ENCODE data around the gene MED12L. TPM values are rescaled to one million over a fixed set of nuclear protein-coding genes. Genes with fewer than 3 reads are reported as not detected.

The MED12L gene
- total RNA-seq, 2 experiments from 2014 or later: 2.9 to 3.4 TPM

GRCh38 chr3:151446002-151446340, 360.5 kb downstream of the MED12L start:
- no peaks in the 10 kb centered on the region for H3K9me3 Mint-ChIP-seq
- H3K4me3 Mint-ChIP-seq: no peak overlapping the region
- intact Hi-C loops (cut with micrococcal nuclease): no loop called here
- POLR2A ChIA-PET: no interaction called here
- peaks cover 6% of the 10 kb centered on the region for H3K27me3 Mint-ChIP-seq
- ATAC-seq (no peak), DNase-seq (no peak)
- no peaks in the 10 kb centered on the region for H3K36me3 Mint-ChIP-seq (ENCODE audit: low read depth)
- no peak overlapping the region for H3K27ac Mint-ChIP-seq
- CTCF ChIA-PET: interaction anchor here (1.3 kb wide), 1 partner anchor 21 kb away, joined by 3 read pairs; no protein-coding TSS in a partner anchor
- TF ChIP-seq, protein P1, sequence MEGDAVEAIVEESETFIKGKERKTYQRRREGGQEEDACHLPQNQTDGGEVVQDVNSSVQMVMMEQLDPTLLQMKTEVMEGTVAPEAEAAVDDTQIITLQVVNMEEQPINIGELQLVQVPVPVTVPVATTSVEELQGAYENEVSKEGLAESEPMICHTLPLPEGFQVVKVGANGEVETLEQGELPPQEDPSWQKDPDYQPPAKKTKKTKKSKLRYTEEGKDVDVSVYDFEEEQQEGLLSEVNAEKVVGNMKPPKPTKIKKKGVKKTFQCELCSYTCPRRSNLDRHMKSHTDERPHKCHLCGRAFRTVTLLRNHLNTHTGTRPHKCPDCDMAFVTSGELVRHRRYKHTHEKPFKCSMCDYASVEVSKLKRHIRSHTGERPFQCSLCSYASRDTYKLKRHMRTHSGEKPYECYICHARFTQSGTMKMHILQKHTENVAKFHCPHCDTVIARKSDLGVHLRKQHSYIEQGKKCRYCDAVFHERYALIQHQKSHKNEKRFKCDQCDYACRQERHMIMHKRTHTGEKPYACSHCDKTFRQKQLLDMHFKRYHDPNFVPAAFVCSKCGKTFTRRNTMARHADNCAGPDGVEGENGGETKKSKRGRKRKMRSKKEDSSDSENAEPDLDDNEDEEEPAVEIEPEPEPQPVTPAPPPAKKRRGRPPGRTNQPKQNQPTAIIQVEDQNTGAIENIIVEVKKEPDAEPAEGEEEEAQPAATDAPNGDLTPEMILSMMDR (IDR thresholded peaks at IDR 0.05): no peak
- H3K4me1 Mint-ChIP-seq (ENCODE audit: low read depth): no peaks in the 10 kb centered on the region

GRCh38 chr3:151452368-151452767, 366.9 kb downstream of the MED12L start:
- CTCF ChIA-PET: no interaction called here
- no peak for DNase-seq
- no peaks in the 10 kb centered on the region for H3K36me3 Mint-ChIP-seq (ENCODE audit: low read depth)
- POLR2A ChIA-PET: no interaction called here
- ATAC-seq: no peak
- H3K4me1 Mint-ChIP-seq (ENCODE audit: low read depth): no peaks in the 10 kb centered on the region
- intact Hi-C loops (cut with micrococcal nuclease): no loop called here
- TF ChIP-seq, protein P1 (IDR thresholded peaks at IDR 0.05): no peak
- peaks cover 1% of the 10 kb centered on the region for H3K27me3 Mint-ChIP-seq
- H3K4me3 Mint-ChIP-seq: no peak overlapping the region
- no peaks in the 10 kb centered on the region for H3K9me3 Mint-ChIP-seq
- no peak overlapping the region for H3K27ac Mint-ChIP-seq

- H3K4me1 Mint-ChIP-seq (ENCODE audit: low read depth): no peaks in the 10 kb centered on the region
- TF ChIP-seq, protein P1 (IDR thresholded peaks at IDR 0.05): no peak
- ChIA-PET POLR2A (no interaction called here), CTCF (no interaction called here)
- H3K27ac Mint-ChIP-seq: no peak overlapping the region
- peaks cover 1% of the 10 kb centered on the region for H3K27me3 Mint-ChIP-seq
- no peak for ATAC-seq
- no peaks in the 10 kb centered on the region for H3K36me3 Mint-ChIP-seq (ENCODE audit: low read depth)
- DNase-seq: no peak
- H3K4me3 Mint-ChIP-seq: no peak overlapping the region
- intact Hi-C loops (cut with micrococcal nuclease): no loop called here
- H3K9me3 Mint-ChIP-seq: no peaks in the 10 kb centered on the region
Observed at GRCh38 chr3:151452841-151453240, 367.4 kb downstream of the MED12L start.

DNA sequence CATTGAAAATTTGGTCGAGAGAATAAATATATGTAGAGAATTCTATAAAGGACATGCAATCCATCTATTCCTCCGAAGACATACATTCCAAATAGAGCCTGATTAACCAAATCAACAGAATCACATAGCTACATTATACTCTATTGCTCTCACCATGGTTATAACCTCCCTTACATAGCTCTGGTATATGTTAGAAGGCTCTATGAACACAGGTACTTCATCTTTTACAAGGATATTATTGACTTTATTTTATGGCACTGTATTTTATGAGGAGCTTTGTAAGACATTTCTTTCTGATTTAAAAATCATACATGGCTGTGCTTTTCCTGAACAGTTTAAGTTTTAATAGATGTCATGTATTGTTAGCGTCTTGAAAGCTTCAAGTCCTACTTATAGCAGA, 370.6 kb downstream of the MED12L start:
- ChIA-PET POLR2A (no interaction called here), CTCF (interaction anchor here (1.0 to 3.4 kb wide), 2 partner anchors 12 to 16 kb away, joined by 4 to 18 read pairs; no protein-coding TSS in a partner anchor)

DNA sequence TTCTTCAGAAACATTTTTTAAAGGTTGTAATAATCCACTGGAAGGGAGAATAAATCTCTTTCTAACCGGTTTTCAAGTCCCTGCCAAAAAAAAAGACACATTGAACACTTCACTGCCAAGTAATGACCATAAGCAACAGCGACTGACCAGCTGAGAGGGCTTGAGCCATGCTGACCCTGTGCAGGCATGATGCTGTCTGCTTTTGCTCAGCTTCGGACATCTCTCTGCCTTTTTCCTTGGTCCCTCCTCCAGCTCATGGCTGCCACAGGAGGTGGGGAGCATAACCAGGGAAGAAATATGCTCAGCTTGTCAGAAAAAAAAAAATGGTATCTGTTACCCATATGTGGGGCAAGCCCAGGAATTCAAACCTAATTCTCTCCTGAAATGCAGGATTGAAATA, 373.9 kb downstream of the MED12L start:
- no peak overlapping the region for H3K4me3 Mint-ChIP-seq
- ATAC-seq (no peak), DNase-seq (no peak)
- intact Hi-C loops (cut with micrococcal nuclease): no loop called here
- peaks cover 8% of the 10 kb centered on the region for H3K27me3 Mint-ChIP-seq
- H3K4me1 Mint-ChIP-seq (ENCODE audit: low read depth): peaks cover 2% of the 10 kb centered on the region
- H3K9me3 Mint-ChIP-seq: no peaks in the 10 kb centered on the region
- TF ChIP-seq, protein P1 (IDR thresholded peaks at IDR 0.05): no peak
- ChIA-PET POLR2A (no interaction called here), CTCF (interaction anchor here (1.6 kb wide), 1 partner anchor 9 kb away, joined by 13 read pairs; no protein-coding TSS in a partner anchor)
- no peaks in the 10 kb centered on the region for H3K36me3 Mint-ChIP-seq (ENCODE audit: low read depth)
- no peak overlapping the region for H3K27ac Mint-ChIP-seq

More for the DNA sequence above, 370.6 kb downstream of the MED12L start:
- no peaks in the 10 kb centered on the region for H3K36me3 Mint-ChIP-seq (ENCODE audit: low read depth)
- ATAC-seq (no peak), DNase-seq (no peak)
- H3K4me3 Mint-ChIP-seq: no peak overlapping the region
- TF ChIP-seq, protein P1 (IDR thresholded peaks at IDR 0.05): no peak
- H3K27ac Mint-ChIP-seq: no peak overlapping the region
- peaks cover 2% of the 10 kb centered on the region for H3K4me1 Mint-ChIP-seq (ENCODE audit: low read depth)
- peaks cover 7% of the 10 kb centered on the region for H3K27me3 Mint-ChIP-seq
- no peaks in the 10 kb centered on the region for H3K9me3 Mint-ChIP-seq
- intact Hi-C loops (cut with micrococcal nuclease): no loop called here
